Dendritic cell treated with granulocyte-macrophage colony-stimulating factor and Interleukin-4, amounts not matched to agents 40 ng/mL and 50 ng/mL, for 4 days (primary cell): ENCODE data around the gene TIRAP.

Source experiments
- H3K27ac Mint-ChIP-seq: one replicate; pipeline ENCODE4 v1.8.0; 2022; ENCODE audit warnings: mild to moderate bottlenecking, mixed read lengths
- H3K27me3 Mint-ChIP-seq: one replicate; pipeline ENCODE4 v1.8.0; 2022; ENCODE audit warnings: mild to moderate bottlenecking, mixed read lengths
- H3K36me3 Mint-ChIP-seq: one replicate; pipeline ENCODE4 v1.8.0; 2022; ENCODE audit warnings: low read depth, mixed read lengths
- H3K4me1 Mint-ChIP-seq: one replicate; pipeline ENCODE4 v1.8.0; 2022; ENCODE audit warnings: low read depth, mixed read lengths
- H3K4me3 Mint-ChIP-seq: one replicate; pipeline ENCODE4 v1.8.0; 2022; ENCODE audit warnings: mild to moderate bottlenecking, moderate library complexity, mixed read lengths
- H3K9me3 Mint-ChIP-seq: one replicate; pipeline ENCODE4 v1.8.0; 2022; ENCODE audit warnings: mixed read lengths
- intact Hi-C: fragments of 100-400 bp; cut with micrococcal nuclease; formaldehyde crosslinking; loops from one replicate; pipeline ENCODE4 v1.15.0; 2022

The TIRAP gene

GRCh38 chr11:126317756-126318573 is 35.1 kb downstream of the TIRAP start:
- no peaks in the 10 kb centered on the region for H3K27me3 Mint-ChIP-seq
- H3K4me1 Mint-ChIP-seq = peaks cover 61% of the 10 kb centered on the region
- peaks cover 26% of the 10 kb centered on the region for H3K36me3 Mint-ChIP-seq
- peak overlapping the region; percentile 78 for H3K27ac Mint-ChIP-seq
- peak overlapping the region; percentile 50 for H3K4me3 Mint-ChIP-seq
- H3K9me3 Mint-ChIP-seq = no peaks in the 10 kb centered on the region
- intact Hi-C loops = no loop called here

DNA sequence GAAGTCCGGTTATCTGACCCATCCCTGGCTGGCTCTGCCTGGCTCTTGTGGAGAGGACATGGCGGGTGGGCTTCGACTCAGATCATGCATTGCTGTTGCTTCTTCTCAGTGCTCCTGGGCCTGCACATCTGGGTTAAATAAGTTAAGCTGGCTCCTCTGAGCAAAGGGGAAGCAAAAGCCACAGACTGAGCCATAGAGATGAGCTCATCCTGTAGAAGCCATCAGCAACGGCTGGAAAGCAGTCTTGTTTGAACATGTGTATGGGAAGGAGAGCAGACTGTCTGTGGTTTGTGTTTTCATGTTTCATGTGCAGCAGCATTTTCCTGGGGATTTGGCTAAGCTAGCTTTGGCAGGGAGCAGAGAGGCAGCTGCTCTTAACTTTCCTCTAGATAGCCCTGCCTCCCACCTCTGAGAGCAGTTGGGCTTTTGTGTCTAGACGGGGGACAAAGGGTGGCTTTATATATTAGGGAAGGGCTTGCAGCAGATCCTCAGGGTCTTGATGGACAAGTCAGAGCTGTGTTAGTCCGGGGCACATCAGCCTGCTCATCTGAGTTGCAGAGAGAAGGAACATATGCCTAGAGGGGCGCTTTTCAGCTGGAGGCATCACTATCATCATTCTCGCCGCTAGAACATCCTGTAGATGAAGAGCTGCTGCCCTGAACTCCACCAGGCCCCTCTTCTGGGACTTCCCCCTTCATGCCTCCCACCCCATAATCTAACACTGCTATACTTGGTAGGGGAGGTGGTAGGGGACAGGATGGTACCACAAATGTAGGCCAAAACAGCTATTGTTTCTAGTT is 35.9 kb downstream of the TIRAP start:
- Mint-ChIP-seq H3K36me3 (peaks cover 30% of the 10 kb centered on the region), H3K4me3 (peak overlapping the region; percentile 50), H3K9me3 (no peaks in the 10 kb centered on the region), H3K27ac (peak overlapping the region; percentile 78), H3K4me1 (peaks cover 53% of the 10 kb centered on the region), H3K27me3 (no peaks in the 10 kb centered on the region)
- intact Hi-C loops = no loop called here

GRCh38 chr11:126319374-126319740 is 36.5 kb downstream of the TIRAP start:
- Mint-ChIP-seq H3K4me3 (no peak overlapping the region), H3K27ac (peak overlapping the region; percentile 78)
- intact Hi-C loops = no loop called here

DNA sequence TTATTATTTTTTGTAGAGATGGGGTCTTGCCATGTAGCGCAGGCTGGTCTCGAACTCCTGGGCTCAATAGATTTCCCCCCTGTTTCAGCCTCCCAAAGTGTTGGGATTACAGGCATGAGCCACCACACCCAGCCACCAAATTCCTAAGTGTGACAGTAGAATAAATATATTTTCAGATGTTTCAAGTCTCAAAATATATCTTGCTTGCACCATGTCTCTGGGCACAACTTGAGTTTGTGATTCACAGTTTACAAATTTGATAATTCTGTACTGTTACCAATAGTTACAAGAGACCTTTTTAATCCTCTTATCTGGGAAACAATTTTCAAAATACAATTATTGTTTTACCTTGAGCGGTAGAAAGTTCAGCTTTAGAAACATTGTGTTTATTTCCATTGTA is 40.1 kb downstream of the TIRAP start:
- Mint-ChIP-seq H3K4me3 (no peak overlapping the region), H3K9me3 (no peaks in the 10 kb centered on the region), H3K27ac (no peak overlapping the region), H3K27me3 (no peaks in the 10 kb centered on the region), H3K36me3 (peaks cover 31% of the 10 kb centered on the region), H3K4me1 (peaks cover 31% of the 10 kb centered on the region)
- intact Hi-C loops = no loop called here

More at GRCh38 chr11:126319374-126319740, 36.5 kb downstream of the TIRAP start:
- peaks cover 32% of the 10 kb centered on the region for H3K36me3 Mint-ChIP-seq
- H3K9me3 Mint-ChIP-seq = no peaks in the 10 kb centered on the region
- peaks cover 48% of the 10 kb centered on the region for H3K4me1 Mint-ChIP-seq
- no peaks in the 10 kb centered on the region for H3K27me3 Mint-ChIP-seq

- H3K4me3 Mint-ChIP-seq = no peak overlapping the region
- H3K36me3 Mint-ChIP-seq = peaks cover 45% of the 10 kb centered on the region
- H3K4me1 Mint-ChIP-seq = no peaks in the 10 kb centered on the region
- no peak overlapping the region for H3K27ac Mint-ChIP-seq
- intact Hi-C loops = no loop called here
- no peaks in the 10 kb centered on the region for H3K27me3 Mint-ChIP-seq
- H3K9me3 Mint-ChIP-seq = no peaks in the 10 kb centered on the region
Measured at GRCh38 chr11:126327281-126328000, 44.5 kb downstream of the TIRAP start.

DNA sequence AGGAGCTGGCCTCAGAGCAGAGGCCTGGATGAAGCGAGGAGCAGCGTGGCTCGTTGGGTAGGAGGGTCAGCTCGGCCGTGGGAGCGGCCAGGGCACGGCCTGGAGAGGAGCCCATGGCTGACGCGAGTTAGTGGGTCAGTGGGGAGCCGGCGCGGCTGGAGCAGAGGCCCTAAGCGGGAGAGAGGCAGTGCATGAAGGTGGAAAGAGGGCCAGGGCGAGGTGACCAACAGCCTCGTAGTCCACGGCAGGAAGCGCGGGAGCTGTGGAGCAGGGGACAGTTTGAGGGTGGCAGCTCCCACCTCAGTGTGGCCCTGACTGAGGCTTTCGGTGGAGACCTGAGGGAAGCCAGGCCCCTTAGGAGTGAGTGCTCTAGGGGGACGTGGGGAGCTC is 45.1 kb downstream of the TIRAP start:
- intact Hi-C loops = no loop called here
- no peak overlapping the region for H3K27ac Mint-ChIP-seq
- H3K4me3 Mint-ChIP-seq = no peak overlapping the region
- no peaks in the 10 kb centered on the region for H3K4me1 Mint-ChIP-seq
- no peaks in the 10 kb centered on the region for H3K9me3 Mint-ChIP-seq
- no peaks in the 10 kb centered on the region for H3K27me3 Mint-ChIP-seq
- H3K36me3 Mint-ChIP-seq = peaks cover 50% of the 10 kb centered on the region

DNA sequence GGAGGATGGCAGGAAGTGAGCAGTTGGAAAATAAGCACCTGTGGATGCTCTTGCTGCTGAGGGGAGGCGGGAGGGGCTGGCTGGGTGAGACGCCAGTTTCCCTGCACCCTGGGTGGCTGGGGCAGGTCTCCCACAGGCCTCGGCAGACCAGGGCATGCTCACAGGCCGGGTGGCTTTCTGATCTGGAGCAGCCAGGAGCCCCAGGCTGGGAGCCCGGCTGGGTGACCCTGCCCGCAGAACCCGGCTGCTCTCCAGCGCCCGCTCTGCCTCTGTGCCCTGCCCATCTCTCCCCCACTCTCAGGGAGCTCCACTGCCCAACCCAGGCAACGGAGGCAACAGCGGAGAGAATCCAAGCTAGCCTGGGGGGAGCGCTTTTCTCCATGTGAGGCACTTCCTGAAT is 45.6 kb downstream of the TIRAP start:
- Mint-ChIP-seq H3K4me1 (no peaks in the 10 kb centered on the region), H3K27ac (no peak overlapping the region), H3K9me3 (no peaks in the 10 kb centered on the region), H3K36me3 (peaks cover 54% of the 10 kb centered on the region), H3K27me3 (no peaks in the 10 kb centered on the region), H3K4me3 (no peak overlapping the region)
- intact Hi-C loops = no loop called here

DNA sequence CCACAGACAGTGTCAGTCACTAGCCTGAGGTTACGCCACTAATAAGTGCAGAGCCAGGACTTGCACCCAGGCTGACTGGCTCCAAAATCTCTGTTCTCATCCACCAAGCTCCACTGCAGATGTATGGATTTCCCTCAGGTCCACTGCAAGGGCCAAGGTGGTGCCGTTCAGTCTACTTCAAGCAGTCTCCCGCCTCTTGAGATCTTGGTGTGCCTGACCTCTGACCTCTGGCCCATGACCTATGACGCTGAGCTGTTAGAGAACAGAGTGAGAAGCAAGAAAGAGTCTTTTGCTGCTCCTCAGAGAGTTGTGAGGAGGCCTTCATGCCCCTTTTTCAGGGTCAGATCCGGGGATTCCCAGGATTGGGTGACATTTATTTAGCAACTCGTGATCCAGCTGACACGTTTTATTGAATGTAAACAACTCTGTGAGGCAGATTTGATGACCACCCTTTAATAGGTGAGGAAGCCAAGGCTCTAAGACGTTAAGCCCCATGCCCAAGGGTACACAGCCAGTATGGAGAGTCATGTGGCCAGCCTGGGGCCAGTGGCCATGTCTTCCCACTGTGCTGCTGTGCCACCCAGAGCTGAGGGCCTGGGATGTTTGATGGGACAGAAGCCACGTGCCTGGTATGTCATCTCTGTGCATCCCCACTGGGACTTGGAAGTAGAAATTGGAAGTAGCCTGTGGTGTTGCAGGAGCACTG is 46.2 kb downstream of the TIRAP start:
- Mint-ChIP-seq H3K9me3 (no peaks in the 10 kb centered on the region), H3K36me3 (peaks cover 55% of the 10 kb centered on the region), H3K4me3 (no peak overlapping the region), H3K27ac (no peak overlapping the region), H3K4me1 (no peaks in the 10 kb centered on the region), H3K27me3 (no peaks in the 10 kb centered on the region)
- intact Hi-C loops = no loop called here

- intact Hi-C loops = no loop called here
- no peak overlapping the region for H3K4me3 Mint-ChIP-seq
- no peaks in the 10 kb centered on the region for H3K9me3 Mint-ChIP-seq
- H3K4me1 Mint-ChIP-seq = no peaks in the 10 kb centered on the region
- H3K27me3 Mint-ChIP-seq = no peaks in the 10 kb centered on the region
- no peak overlapping the region for H3K27ac Mint-ChIP-seq
- H3K36me3 Mint-ChIP-seq = peaks cover 57% of the 10 kb centered on the region
Measured at GRCh38 chr11:126329644-126330211, 46.8 kb downstream of the TIRAP start.

DNA sequence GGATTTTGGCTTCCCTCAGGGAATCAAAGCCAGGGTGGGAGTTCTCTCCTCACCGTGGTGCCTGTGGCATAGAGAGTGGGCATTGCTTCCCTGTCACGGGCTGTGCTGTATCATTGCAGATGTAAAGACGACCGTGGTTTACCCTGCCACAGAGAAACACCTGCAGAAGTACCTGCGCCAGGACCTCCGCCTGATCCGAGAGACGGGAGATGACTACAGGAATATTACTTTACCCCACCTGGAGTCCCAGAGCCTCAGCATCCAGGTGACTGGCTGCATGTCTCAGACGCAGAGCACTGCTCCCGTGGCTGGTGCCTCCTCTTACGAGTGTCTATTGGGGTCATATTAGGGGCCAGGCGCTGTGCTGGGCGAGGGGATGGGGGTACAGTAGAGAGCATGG is 48.4 kb downstream of the TIRAP start:
- no peak overlapping the region for H3K27ac Mint-ChIP-seq
- H3K27me3 Mint-ChIP-seq = no peaks in the 10 kb centered on the region
- H3K4me1 Mint-ChIP-seq = peaks cover 4% of the 10 kb centered on the region
- intact Hi-C loops = no loop called here
- H3K4me3 Mint-ChIP-seq = no peak overlapping the region
- peaks cover 71% of the 10 kb centered on the region for H3K36me3 Mint-ChIP-seq
- H3K9me3 Mint-ChIP-seq = no peaks in the 10 kb centered on the region

DNA sequence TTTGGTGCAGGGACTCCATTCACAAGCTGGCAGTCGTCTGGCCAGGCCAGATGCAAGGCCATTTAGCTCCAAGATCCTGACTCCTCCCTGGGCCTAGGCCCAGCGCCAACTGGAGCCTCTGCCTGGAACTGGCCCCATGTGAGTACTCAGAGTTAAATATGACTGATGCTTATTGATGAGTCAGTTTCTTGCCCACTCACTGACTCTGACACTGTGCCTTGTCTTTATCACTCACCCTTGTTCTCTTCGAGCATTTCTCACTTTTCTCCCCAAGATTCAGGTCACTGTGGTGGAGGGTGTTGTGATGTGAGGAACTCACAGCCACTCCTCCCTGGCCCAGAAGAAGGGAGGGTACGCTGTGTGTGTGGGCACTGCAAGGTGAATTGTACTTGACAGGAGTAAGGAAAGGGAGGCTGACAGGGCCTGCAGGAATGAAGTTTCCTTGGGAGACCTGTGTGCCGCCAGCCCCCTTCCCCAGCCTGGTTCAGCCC is 49.4 kb downstream of the TIRAP start:
- H3K27me3 Mint-ChIP-seq = no peaks in the 10 kb centered on the region
- no peaks in the 10 kb centered on the region for H3K9me3 Mint-ChIP-seq
- H3K4me1 Mint-ChIP-seq = peaks cover 14% of the 10 kb centered on the region
- peaks cover 69% of the 10 kb centered on the region for H3K36me3 Mint-ChIP-seq
- intact Hi-C loops = no loop called here
- H3K27ac Mint-ChIP-seq = no peak overlapping the region
- no peak overlapping the region for H3K4me3 Mint-ChIP-seq

- intact Hi-C loops = no loop called here
- Mint-ChIP-seq H3K27me3 (no peaks in the 10 kb centered on the region), H3K4me3 (no peak overlapping the region), H3K27ac (no peak overlapping the region), H3K9me3 (no peaks in the 10 kb centered on the region), H3K4me1 (peaks cover 22% of the 10 kb centered on the region), H3K36me3 (peaks cover 66% of the 10 kb centered on the region)
Measured at GRCh38 chr11:126333142-126333541, 50.2 kb downstream of the TIRAP start.
